ENCODE results near the gene DUOXA1.

DNA sequence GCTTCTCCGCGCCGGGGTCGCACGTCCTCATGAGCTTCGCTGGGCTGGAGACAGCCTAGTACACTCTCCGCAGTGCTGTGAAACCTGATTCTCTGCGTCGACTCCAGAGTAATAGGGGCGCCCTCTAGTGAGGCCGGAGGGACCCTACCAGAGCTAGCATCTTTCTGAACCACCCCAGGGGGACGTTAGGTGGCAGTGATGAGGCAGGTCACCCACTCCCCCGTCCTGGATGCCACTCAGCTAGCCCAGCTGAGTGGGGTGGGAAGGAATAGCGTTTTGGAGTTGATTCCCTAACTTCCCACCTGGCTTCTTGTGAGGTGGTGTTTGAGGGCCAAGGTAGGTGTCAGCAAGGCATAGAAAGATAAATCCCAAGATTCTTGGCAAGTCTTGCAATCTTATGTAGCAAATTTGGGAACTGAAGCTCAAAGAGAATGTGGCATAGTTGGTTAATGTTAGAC, 11.5 kb downstream of the DUOXA1 start:
- TF ChIP-seq POLR2A (IDR thresholded peaks at IDR 0.05; ENCODE audit: low read length) (no peak), GATA1 (IDR thresholded peaks at IDR 0.05; ENCODE audit: low read depth, low read length) (no peak)
